Spleen (tissue), 7 donors: ENCODE results near the gene FILIP1L.

Experiments used
- POLR2A ChIP-seq, 3 donors: fragments of 450-650 bp; IDR thresholded peaks; one replicate each; pipeline ENCODE4 v1.5.1; 2017; ENCODE audit warnings: antibody characterized with exemption in 3 of 3, mild to moderate bottlenecking in 1 of 3
- TF ChIP-seq, protein P1 (sequence below), 11 experiments: fragments of 200-600 bp in 7 of 11; fragments of 450-650 bp in 4 of 11; sonication (generic) in 4 of 11; IDR thresholded peaks in 8 of 11; conservative IDR thresholded peaks in 3 of 11; 1 replicate in 7 of 11; 2 replicates in 4 of 11; pipeline versions ENCODE4 v1.4.0 to v1.8.0; 2016 to 2021; ENCODE audit warnings: antibody characterized with exemption in 11 of 11, inconsistent platforms in 4 of 11, mild to moderate bottlenecking in 1 of 11
- donor health status: DM: no; HTN: no; CAD: no; lungs with moderate emphysema.
- donor health status: DM: no; HTN: no; CAD: no.
- donor health status: DM: no; HTN: no; CAD: no.

- no peak for TF ChIP-seq POLR2A (IDR thresholded peaks at IDR 0.05)
- TF ChIP-seq, protein P1, sequence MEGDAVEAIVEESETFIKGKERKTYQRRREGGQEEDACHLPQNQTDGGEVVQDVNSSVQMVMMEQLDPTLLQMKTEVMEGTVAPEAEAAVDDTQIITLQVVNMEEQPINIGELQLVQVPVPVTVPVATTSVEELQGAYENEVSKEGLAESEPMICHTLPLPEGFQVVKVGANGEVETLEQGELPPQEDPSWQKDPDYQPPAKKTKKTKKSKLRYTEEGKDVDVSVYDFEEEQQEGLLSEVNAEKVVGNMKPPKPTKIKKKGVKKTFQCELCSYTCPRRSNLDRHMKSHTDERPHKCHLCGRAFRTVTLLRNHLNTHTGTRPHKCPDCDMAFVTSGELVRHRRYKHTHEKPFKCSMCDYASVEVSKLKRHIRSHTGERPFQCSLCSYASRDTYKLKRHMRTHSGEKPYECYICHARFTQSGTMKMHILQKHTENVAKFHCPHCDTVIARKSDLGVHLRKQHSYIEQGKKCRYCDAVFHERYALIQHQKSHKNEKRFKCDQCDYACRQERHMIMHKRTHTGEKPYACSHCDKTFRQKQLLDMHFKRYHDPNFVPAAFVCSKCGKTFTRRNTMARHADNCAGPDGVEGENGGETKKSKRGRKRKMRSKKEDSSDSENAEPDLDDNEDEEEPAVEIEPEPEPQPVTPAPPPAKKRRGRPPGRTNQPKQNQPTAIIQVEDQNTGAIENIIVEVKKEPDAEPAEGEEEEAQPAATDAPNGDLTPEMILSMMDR (IDR thresholded peaks at IDR 0.05 in 8 of 11, conservative IDR thresholded peaks at IDR 0.05 in 3 of 11), result no peak
These were observed 7.7 kb downstream of the FILIP1L start for GRCh38 chr3:100106531-100107141.
